ENCODE results near the gene TRIM46.
A peak's percentile ranks its signal among the peaks of the same experiment; 100 is the strongest.
"Not testable (repeated sequence)": the region's sequence is repeated elsewhere in the genome, so short reads cannot be mapped to it uniquely, and the experiment has no call there.

The TRIM46 gene

DNA sequence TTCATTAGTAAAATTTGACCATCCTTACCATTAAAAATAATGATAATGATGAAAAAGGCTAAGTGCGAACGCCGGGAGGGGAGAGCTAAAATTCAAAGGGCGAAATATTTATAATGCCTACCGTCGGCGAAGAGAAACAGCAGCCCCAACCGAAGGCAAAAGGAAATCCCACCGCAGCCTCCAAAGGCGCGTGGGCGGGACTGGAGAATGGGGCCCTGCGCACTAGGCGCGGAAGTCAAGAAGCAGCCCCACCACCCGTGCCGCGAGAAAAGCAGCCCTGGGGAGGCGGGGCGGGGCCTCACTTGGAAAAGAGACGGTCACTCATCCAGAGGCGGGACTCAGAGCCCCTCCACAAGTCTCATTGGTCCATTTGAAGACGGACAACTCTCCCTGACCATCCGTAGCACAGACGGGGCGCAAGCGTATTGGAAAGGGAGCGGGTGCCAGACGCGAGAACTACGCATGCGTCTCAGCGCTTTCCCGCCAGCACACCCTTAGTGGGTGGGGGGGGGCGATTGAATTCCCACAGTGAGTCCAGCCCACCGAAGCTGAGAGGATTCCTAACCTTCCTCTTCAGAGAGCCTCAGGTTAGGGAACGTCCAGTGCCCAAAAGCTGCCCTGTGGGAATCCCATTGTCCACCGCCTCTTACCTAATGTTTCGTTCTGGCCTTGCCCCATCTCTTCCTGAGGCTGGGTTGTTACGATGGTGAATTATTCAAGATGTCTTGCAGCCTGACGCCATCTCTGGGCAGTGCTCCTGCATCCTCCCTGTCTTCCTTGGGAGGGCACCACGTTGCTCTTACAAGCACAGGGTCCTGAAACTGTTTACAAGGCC lies 53.8 kb downstream of the TRIM46 start:
- peak; percentile 98 to 100 for DNase-seq (ENCODE audit: low read depth in 2 of 2)

GRCh38 chr1:155228096-155228427 lies 54.4 kb downstream of the TRIM46 start:
- no peak for DNase-seq (ENCODE audit: low read depth in 2 of 2)

DNA sequence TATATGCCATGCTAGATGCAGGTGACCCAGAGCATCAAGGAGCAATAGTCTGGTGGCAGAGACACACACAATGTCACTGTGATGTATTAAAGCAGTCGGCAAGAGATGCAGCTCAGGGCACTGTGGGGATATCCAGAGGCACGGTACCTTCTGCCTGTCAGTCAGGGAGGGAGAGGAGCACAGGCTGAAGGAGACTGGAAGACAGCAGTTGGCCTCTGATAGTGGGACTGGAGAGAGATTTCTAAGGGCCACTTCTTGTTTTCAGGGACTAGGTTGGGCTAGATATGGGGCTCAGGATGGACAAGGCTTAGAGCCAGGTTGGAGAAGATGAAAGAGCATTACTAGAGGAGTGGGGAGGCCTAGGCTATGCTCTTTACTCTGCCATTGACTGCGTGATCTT lies 57.7 kb downstream of the TRIM46 start:
- DNase-seq (ENCODE audit: low read depth in 2 of 2): not testable (repeated sequence)

DNA sequence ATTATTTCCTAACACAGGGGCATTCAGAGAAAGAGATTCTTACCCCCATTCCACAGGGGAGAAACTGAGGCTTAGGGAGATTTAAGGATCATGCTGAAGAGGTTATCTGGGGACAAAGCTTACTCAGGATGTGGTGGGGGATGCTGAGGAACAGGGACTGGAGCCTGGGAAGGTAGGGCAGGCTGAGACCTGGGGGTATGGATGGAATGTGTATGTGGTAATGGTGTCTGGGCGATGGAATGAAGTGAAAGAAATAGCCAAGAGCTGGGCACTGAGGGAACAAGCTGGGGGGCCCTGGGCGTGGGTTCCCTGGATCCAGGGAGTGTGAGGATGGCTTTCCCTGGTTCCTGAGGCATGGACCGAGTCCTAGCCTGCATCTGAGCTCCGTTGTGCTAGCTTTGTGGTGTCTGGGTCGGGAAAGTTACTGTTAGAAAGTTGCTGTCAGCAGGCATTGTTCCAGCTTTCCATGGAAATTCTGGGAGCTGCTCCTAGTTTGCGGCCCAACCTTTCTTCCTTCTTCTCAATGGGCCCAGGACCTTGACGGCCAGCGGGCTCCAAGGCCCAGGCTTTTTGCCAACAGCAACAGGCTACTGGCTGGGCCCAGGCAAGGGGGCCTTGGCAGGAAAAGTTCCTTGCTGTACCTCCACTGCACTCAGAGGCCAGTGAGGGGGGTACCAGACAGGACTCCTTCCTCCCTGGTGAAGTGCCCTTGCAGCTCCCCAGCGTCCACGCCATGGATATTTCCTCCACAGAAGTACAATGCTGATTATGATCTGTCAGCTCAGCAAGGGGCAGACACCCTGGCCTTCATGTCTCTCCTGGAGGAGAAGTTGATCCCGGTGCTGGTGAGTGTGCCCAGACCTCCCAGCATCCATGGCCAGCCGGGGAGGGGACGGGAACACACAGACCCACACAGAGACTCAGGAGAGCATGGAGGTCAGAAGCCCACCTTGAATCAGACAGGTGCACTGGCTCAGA lies 58.6 kb downstream of the TRIM46 start:
- DNase-seq (ENCODE audit: low read depth in 2 of 2): not testable (repeated sequence)

- DNase-seq (ENCODE audit: low read depth in 2 of 2): not testable (repeated sequence)
Observed at GRCh38 chr1:155233502-155233901, 59.9 kb downstream of the TRIM46 start.

Measured in stimulated activated CD4-positive, alpha-beta T cell treated with anti-CD3 and anti-CD28 coated beads, Interleukin-1b, Interleukin-23, amount 100 ng/mL, for 4 hours (primary cell).